Measurements from ENCODE around the gene STXBP1. TPM values are rescaled to one million over a fixed set of nuclear protein-coding genes. Genes with fewer than 3 reads are reported as not detected.

The STXBP1 gene
- total and polyA plus RNA-seq, 2 of the 4 experiments (the other 2 are of a cell fraction): 15.8 to 22.6 TPM

- peak overlapping the region; percentile 92 for H2BK20ac ChIP-seq (ENCODE audit: low read depth, low read length)
- peak overlapping the region in 1 of 2 experiments; percentile 76; a peak in 1 of 4 replicates for H4K8ac ChIP-seq (ENCODE audit: low read depth in 2 of 2, low read length in 2 of 2)
- H2AK5ac ChIP-seq (ENCODE audit: low read depth, low read length): peak overlapping the region; percentile 100; the same call in 1 of the 2 replicates
- no peaks in the 10 kb centered on the region for H3K9me3 ChIP-seq (ENCODE audit: control insufficient read depth, insufficient read depth, low read length)
- ChIA-PET POLR2A (ENCODE audit: unreplicated experiment) (interaction anchor here (0.6 kb wide), 2 partner anchors 12 to 62 kb away, joined by 3 to 11 read pairs; no protein-coding TSS in a partner anchor), CTCF (interaction anchor here (1.5 to 2.1 kb wide), 2 partner anchors 60 to 150 kb away, joined by 3 to 11 read pairs; partner anchors contain the start of gene TOR2A)
- BruUV-seq (replicated peaks): no TSS peak
- H2AK9ac ChIP-seq (replicated peaks; ENCODE audit: low read depth, low read length, poor library complexity): no peak overlapping the region
- no peak overlapping the region for H3K9ac ChIP-seq (ENCODE audit: low read depth, low read length)
- no peak overlapping the region; the same call in 1 of the 2 replicates for H3K18ac ChIP-seq (ENCODE audit: low read depth, low read length)
- peak overlapping the region; percentile 69 for H3K14ac ChIP-seq (replicated peaks; ENCODE audit: low read depth, low read length)
- dilution Hi-C loops (cut with HindIII; ENCODE audit: low sequenced_read_pairs, unreplicated experiment) (no loop called here), in situ Hi-C loops (cut with MboI; ENCODE audit: low sequenced_read_pairs) (loop anchor here (5.0 kb wide), 2 partner anchors 83 to 337 kb away; no protein-coding TSS in a partner anchor), intact Hi-C loops (cut with micrococcal nuclease) (loop anchor here (5.0 kb wide), 1 partner anchor 133 kb away; the partner anchor contains the start of genes LRSAM1 and RPL12)
- H3K23ac ChIP-seq (ENCODE audit: low read depth, low read length): peak overlapping the region; percentile 44; the same call in 1 of the 2 replicates
- H2BK120ac ChIP-seq (ENCODE audit: low read depth, low read length): peak overlapping the region; percentile 88
- peaks cover 30 to 39% of the 10 kb centered on the region in 2 experiments for H3K79me1 ChIP-seq (ENCODE audit: low read depth in 1 of 2, low read length in 2 of 2)
- DNase-seq (no peak), ATAC-seq (ENCODE audit: low read depth) (no peak)
- H3K4me3 ChIP-seq (ENCODE audit: insufficient read depth, low read depth, low read length): no peak overlapping the region
- H2BK15ac ChIP-seq (ENCODE audit: low read depth, low read length): peak overlapping the region; percentile 97; the same call in 2 of the 3 replicates
- H3K9me1 ChIP-seq (ENCODE audit: insufficient read depth, low read length): peaks cover 11% of the 10 kb centered on the region
- no peak overlapping the region for H2AFZ ChIP-seq (replicated peaks; ENCODE audit: low read length, poor library complexity)
- peak overlapping the region; percentile 64; the same call in 1 of the 2 replicates for H3K27ac ChIP-seq (ENCODE audit: insufficient read depth, low read length)
- H3K4ac ChIP-seq (ENCODE audit: low read depth, low read length): peak overlapping the region; percentile 90
- peak overlapping the region; percentile 72 for H4K91ac ChIP-seq (ENCODE audit: insufficient read depth, low read depth, low read length)
- no peaks in the 10 kb centered on the region for H3K27me3 ChIP-seq (ENCODE audit: control insufficient read depth, insufficient read depth, low read length)
- no peak overlapping the region for H4K5ac ChIP-seq (ENCODE audit: low read depth, low read length)
- peak overlapping the region; percentile 89 for H2BK5ac ChIP-seq (ENCODE audit: low read depth, low read length, poor library complexity, severe bottlenecking)
- no peak overlapping the region for H3K4me2 ChIP-seq (ENCODE audit: low read depth, low read length)
- no peaks in the 10 kb centered on the region for H4K20me1 ChIP-seq (ENCODE audit: insufficient read depth, low read length)
- H3K4me1 ChIP-seq (ENCODE audit: control insufficient read depth, insufficient read depth, low read length): peaks cover 7% of the 10 kb centered on the region
- no peak overlapping the region; the same call in 1 of the 2 replicates for H3K56ac ChIP-seq (ENCODE audit: extremely low read depth, insufficient read depth, low read length)
- H3K36me3 ChIP-seq (ENCODE audit: control insufficient read depth, insufficient read depth, low read length): no peaks in the 10 kb centered on the region
- WGBS, 2 experiments (ENCODE audit: extremely low coverage in 2 of 2, insufficient read length in 1 of 2): no CpG with 5 or more reads among the region's 4 CpGs
- TF ChIP-seq CTCF (conservative IDR thresholded peaks at IDR 0.05; ENCODE audit: low read depth, low read length) (no peak), ELK1 (IDR thresholded peaks at IDR 0.05; ENCODE audit: borderline replicate concordance, low read depth, low read length) (no peak), RAD21 (IDR thresholded peaks at IDR 0.05; ENCODE audit: low read length) (no peak), RCOR1 (IDR thresholded peaks at IDR 0.05; ENCODE audit: insufficient replicate concordance, low read length) (no peak), MAFK (IDR thresholded peaks at IDR 0.05; ENCODE audit: low read depth, low read length) (no peak), FOS (IDR thresholded peaks at IDR 0.05; ENCODE audit: low read depth, low read length) (no peak), CEBPB (IDR thresholded peaks at IDR 0.05; ENCODE audit: low read depth, low read length) (no peak), CHD1 (IDR thresholded peaks at IDR 0.05; ENCODE audit: low read depth, low read length) (no peak), POLR2A (IDR thresholded peaks at IDR 0.05; ENCODE audit: low read depth, low read length) (no peak), BHLHE40 (IDR thresholded peaks at IDR 0.05; ENCODE audit: low read depth, low read length) (no peak), SMC3 (IDR thresholded peaks at IDR 0.05; ENCODE audit: low read depth, low read length) (no peak), USF2 (IDR thresholded peaks at IDR 0.05; ENCODE audit: low read depth, low read length) (no peak), MAZ (IDR thresholded peaks at IDR 0.05; ENCODE audit: borderline replicate concordance, low read depth, low read length) (no peak), NFE2L2 (IDR thresholded peaks at IDR 0.05; ENCODE audit: low read depth, low read length) (no peak)
Observed at GRCh38 chr9:127585161-127585819, 26.8 kb upstream of the STXBP1 start.
